GM19438 (cell line): ENCODE measurements around the gene AQP7.
"Not testable (repeated sequence)": the region's sequence is repeated elsewhere in the genome, so short reads cannot be mapped to it uniquely, and the experiment has no call there.

Source experiments
- ATAC-seq: cut with Tn5 transposase; IDR thresholded peaks from one replicate; pipeline ENCODE4 v1.9.1; 2021; ENCODE audit warnings: low read depth; ENCODE audit not compliant: unreplicated experiment

Gene AQP7

DNA sequence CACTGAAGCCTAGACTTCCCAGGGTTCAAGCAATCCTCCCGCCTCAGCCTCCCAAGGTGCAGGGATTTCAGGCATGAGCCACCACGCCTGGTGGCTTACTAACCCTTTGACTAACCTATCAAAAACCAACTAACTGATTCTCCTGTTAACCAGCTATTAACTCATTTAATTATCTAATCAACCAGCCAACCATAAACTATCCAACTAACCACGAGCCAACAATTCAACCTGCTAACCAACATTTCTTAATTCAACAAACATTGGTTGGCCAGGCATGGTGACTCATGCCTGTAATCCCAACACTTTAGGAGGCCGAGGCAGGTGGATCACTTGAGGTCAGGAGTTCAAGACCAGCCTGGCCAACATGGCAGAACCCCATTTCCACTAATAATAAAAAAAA, 3.3 kb downstream of the AQP7 start:
- ATAC-seq = not testable (repeated sequence)

DNA sequence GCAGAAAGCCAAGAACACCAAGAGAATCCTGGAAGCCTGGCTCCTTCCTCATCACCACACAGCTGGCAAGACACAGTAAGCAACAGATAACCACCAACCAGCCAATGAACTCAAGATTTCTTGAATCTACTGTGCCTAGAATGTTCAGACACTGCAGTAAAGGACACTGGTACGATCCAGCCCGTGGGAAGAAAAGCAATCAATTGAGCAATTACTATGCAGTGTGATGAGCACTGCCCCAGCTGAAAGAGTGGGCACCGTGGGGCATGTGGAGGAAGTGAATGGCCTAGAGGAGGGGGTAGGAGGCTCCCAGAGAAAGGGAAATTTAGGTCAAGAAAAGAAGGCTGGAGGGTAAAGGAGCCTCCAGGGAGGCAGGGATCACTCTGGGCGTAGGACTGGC, 4.6 kb downstream of the AQP7 start:
- not testable (repeated sequence) for ATAC-seq

DNA sequence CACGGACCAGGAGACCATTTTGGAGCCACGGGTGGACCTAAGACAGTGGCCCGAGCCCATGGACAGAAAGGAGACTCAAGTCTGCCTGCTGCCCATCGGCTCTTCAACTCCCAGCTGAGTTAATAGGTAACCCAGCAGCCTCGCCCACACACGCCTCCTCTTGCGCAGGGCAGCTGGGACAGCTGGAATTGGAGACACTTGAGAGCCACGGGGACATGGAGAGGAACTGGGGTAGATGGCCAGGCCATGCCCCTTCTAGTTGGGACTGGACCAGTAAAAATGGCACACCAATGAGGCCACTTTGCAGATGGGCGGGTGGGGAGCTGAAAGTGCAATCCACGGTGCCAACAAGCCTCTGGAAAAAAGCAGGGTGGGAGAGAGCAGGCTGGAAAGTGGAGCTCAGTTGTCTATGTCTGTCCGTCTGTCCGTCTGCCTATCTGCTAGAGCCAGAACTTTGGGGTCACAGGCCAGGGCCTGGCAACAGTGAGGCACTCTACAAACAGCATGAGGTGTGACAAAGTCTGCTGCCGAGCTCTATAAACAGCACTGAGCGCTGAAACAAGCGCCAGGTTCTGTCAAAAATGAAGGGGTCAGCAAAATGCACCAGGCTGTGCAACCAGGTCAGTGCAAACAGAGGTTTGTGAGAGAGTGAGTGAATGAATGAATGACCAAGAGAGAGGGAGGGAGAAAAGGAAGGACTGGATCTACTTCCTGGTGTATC, 7.0 kb downstream of the AQP7 start:
- ATAC-seq = not testable (repeated sequence)

DNA sequence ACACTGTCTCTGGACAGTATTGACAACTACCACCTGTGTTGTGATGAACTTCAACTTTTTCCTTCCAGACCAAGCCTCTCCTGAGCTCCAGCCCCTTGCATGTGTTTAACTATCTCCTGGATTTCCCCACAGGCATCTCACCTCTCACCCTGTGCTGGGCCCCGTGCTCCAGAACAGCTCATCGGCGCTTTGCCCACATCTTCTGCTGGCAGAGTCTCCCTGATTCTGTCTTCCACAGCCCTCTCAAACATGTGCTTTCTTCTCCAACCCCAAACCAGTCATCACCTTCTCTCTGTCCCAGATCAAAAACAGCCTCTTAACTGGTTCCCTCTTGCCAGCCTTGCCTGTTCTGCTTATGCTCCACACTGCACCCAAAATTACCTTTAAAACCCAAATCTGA, 8.4 kb downstream of the AQP7 start:
- ATAC-seq = not testable (repeated sequence)

DNA sequence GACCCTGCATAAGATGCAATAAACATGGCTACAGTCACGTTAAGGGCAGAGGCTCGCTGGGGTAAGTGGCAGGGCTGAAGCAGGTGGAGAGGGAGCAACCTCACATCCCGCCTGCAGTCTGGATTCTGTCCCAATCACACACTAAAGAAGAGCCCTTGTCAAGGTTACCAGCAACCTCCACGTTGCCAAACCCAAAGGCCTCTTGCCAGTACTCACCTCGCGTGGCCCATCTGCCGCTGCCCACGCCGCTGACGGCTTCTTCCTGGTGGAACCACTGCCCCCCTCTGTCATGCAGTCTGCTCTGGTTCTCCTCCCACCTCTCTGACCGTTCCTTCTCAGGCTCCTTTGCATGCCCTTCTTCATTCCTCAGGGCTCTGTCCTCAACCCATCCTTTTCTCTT, 8.8 kb downstream of the AQP7 start:
- ATAC-seq = no peak

DNA sequence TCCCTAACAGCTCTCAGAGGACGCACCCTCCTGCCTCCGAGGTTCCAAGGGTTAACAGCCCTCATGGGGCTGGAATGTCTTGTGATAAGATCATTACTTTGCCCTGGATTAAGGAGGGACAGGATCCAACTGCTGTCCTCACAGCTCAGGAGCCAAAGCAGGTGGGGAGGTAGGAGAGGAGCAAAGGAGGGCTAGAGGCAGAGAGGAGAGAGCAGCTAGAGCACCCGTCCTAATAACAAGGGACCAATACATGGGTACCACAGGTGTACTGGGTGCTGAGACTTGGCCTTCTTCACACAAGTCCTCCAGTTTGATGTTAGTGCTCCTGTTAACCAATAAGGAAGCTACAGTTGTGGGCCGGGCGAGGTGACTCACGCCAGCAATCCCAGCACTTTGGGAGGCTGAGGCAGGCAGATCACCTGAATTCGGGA, 9.8 kb downstream of the AQP7 start:
- ATAC-seq = not testable (repeated sequence)

DNA sequence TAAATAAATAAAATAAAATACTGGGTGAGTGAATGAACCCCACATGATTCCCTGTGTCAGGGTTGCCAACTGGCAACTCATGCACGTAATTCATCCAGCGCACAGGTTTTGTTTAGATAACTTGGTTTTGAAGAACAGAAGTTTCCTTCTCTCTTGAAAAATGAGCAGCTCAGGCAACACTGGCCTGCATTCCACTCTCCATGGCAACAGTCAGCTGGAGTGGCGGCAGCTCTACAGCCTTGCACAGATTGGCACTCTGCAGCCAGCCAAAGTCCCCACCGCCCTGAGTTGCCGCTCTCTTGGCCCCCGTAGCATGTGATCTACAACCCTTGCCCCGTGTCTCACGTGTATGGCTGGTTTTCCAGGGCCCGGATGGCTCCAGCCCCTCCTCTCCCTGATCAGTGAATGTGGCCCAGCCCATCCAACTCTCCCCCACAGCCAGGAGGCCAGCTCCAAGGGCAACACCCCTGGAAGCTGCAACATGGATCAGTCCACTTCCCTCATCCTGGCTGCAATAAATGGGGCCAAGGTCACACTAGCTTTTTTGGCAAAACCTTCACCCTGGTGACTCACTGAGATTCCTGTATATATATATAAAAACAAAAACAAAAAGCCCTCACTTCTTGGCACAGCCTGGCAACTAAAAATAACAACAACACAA, 11.1 kb downstream of the AQP7 start:
- ATAC-seq = not testable (repeated sequence)

DNA sequence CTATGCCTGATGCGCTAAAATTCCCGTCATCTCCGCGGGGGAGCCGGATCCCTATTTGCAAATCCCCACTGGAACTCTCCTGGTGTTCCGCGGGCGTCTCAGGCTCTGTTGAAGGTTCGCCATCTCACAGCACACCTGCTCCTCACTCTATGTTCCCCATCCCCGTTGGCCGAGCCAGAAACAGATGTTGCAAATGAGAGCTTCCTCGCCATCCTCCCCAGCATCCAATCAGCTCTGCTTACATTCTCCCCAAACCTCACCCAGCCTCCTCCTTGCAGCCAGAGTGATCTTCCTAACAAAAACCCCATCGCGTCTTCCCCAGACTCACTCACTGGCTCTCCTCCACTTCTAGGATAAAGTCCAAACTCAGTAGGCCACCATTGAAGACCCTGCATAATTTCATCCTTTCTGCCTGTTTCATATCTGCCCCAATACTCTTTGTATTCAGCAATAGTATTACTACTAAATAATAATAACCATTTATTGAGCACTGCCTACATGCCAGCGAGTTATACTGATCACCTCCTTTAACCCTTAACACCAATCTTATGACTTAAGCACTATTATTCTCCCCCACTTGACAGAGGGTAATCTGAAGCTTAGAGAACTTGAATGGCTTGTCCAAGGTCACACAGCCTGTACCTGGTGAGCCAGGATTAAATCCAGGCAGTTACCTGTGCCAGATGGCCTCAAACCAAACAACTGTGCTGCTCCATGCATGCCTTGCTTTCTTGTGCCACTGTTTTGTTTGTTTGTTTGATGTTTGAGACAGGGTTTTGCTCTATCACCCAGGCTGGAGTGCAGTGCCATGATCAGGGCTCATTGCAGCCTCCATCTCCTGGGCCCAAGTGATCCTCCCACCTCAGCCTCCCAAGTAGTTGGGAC, 14.0 kb downstream of the AQP7 start:
- no peak for ATAC-seq

DNA sequence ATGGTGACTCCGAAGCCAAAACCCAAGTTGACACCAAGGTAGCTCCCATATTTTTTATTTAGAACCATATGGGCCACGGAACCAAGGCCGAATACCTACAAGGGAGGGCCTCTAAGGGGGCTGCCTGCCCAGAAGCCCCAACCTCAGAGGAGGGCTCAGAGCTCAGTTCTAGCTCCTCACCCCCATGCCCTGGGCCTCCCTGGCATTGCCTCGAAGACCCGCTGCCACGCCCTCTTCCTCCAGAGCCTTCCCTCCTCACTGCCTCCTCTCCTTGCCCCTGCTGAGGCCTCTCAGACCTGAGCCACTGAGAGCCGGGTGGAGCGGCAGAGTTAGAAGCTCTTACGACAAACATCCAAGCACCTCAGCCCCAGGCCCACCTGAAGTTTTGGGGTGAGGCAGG, 15.4 kb downstream of the AQP7 start:
- ATAC-seq = not testable (repeated sequence)

DNA sequence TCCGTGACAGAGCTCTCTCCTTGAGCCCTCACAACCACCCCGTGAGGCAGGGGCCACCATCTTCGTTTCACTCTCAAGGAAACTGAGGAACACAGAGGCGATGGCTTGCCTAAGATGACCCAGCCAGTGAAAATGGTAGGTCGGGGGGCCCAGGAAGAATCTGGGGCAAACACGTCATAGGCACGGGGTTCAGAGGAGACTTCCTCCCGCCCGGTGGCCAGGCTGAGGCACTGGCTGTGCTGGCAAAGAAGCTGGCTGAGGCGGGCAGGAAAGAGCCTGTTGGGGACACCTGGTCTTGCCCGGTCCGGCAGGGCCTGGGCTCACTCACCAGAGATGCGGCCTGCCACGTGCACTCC, 15.7 kb downstream of the AQP7 start:
- ATAC-seq = not testable (repeated sequence)

DNA sequence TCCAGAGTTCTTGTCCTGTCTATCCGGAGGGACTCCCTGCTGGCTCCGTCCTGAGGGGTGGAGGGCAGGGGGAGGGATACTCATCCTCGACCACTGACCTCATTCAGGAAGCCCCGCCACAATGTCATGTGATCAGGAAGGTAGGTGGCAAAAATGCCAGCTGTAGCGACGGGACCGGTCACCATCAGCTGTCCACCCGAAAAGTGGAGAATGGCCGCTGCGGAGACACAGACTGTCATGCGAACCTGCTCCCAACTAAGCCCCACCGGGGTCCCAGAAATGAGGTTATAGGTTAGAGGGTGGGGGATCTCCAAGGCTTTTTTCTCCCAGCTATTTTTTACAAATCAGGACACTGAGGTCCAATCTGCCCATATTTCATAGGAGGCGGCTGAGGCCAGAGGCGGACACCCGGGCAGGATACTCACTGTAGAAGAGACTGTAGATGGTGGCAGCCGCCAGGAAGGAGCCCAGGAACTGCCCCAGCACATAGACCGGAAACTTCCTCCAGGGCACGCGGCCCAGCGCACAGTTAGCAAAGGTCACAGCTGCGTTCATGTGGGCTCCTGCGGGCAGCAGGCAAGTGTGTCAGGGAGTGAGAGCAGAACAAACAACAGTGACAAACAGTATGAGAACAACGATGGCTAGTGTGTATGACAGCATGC, 16.3 kb downstream of the AQP7 start:
- not testable (repeated sequence) for ATAC-seq

DNA sequence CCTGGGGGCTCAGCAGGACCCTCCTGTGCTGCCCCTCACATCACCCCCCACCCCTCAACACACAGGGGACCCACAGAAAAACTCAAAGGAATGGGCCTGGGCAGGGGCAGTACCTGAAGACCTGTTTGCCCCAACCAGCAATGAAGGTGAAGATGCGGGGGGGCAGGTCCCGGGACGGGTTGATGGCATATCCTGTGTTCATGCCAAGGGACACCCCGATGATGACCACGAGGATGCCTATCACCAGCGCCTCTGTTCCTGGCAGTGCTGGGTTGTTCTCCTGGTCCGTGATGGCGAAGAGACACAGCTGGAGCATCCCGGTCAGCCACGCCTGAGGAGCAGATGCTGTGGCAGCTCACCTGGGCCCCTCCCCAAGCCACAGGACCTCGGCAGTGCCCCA, 16.8 kb downstream of the AQP7 start:
- not testable (repeated sequence) for ATAC-seq

DNA sequence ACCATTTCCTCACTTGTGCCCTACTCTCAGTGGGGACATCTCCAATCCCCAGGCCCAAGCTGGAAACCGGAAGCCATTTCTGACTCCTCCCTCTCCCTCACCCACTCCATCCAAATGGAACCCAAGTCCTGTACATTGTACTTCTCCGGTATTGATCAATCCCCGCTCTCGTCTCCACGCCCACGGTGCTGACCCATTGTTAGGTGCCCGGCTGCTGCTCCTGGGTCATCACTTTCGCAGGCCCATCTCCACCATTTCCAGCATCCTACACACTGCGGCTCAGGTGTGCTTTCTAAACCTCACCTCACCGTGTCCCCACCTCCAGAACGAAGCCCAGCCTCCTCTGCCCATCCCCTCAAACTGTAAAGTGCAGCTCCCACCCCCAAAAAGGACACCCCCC, 19.0 kb downstream of the AQP7 start:
- not testable (repeated sequence) for ATAC-seq

DNA sequence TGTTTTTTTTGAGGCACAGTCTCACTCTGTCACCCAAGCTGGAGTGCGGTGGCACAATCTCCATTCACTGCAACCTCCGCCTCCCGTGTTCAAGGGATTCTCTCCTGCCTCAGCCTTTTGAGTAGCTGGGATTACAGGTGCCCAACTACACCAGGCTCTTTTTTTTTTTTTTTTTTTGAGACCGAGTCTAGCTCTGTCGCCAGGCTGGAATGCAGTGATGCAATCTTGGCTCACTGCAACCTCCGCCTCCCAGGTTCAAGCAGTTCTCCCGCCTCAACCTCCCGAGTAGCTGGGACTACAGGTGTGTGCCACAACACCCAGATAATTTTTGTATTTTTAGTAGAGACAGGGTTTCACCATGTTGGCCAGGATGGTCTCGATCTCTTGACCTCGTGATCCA, 20.0 kb downstream of the AQP7 start:
- not testable (repeated sequence) for ATAC-seq

DNA sequence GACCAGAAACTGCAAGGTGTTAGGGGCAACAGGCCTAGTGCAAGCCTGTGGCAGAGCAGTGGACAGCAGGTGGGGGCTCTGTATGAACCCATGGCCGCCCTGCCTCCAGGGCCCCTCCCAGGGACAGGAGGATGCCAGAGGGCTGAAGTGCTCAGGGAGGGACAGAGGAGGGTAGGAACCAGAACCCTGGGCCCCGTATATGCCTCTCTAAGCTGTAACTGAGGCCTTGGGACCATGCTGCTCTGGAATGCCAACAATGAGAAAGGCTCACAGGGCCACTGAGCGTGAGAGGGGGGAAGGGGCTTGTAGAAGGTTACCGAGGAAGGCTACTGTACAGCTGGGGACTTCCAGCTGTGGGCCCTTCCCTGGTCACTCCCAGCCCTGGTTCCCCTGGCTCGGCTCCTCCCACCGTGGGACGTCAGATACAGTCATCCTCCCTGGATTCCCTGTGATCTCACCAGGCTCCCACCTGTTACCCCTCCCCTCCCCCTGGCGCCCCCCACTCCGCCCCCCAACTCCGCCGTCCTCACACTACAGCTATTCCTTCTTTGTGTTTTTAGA, 21.1 kb downstream of the AQP7 start:
- ATAC-seq = no peak

DNA sequence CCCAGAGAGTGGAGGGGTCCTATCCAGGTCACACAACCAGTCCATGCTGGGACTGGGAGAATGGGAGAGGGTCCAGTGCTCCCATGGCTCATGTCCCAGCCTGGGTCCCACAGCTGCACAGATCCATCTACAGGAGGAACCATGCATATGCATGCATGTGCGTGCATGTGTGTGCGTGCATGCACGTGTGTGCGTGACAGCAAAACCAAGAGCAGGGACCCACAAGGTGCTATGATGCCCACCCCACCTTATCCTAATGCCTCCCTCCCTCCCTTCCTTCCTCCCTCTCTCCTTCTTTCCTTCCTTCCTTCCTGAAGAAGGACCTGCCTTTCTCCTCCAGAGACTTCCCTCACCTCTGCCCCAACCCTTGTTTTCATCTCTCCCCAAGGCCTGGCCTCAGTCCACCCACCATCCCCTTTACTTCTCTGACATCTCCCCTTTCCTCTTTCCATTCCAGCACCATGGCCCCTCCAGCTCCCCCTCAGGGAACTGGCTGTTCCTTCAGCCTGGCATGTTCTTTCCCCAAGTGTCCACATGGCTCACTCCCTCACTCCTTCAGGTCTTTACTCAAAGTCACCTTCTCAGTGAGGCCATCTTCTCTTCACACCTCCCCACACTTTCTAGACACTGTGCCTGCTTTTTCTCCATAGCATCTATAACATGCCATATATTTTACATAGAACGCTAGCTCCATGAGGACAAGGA, 21.8 kb downstream of the AQP7 start:
- ATAC-seq = no peak

DNA sequence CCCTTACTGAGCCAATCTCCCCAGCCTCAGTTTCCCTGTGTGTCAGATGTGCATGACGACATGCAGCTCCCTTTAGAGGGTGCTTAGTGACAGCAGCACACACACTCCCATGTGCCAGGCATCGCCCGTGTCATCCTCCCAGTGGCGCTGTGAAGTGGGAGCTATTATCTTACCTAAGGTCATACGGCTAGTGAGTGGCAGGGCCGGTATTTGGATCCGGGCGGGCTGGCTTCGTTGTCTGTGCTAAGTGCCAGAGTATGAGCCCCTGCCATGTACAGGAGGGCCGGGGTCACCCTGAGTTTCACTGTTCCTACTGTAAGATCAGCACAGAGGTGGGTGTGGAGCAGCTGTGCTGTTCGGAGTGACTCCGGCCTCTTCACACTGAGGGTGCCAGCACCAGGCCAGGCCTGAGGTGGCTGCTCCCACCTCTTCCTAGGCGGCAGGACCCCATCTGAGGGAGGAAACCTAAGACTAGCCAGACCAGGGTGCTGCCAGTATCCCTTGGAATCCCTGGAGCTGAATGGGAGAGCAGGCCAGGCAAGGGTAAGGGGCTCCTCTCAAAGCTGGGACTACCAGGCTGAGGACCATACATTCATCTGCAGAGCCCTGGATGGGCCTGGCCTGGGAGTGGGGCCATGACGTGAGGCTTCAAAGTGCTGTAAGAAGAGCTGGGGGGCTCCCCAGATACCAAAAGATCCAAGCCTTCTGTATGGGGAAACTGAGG, 22.5 kb downstream of the AQP7 start:
- ATAC-seq = no peak

DNA sequence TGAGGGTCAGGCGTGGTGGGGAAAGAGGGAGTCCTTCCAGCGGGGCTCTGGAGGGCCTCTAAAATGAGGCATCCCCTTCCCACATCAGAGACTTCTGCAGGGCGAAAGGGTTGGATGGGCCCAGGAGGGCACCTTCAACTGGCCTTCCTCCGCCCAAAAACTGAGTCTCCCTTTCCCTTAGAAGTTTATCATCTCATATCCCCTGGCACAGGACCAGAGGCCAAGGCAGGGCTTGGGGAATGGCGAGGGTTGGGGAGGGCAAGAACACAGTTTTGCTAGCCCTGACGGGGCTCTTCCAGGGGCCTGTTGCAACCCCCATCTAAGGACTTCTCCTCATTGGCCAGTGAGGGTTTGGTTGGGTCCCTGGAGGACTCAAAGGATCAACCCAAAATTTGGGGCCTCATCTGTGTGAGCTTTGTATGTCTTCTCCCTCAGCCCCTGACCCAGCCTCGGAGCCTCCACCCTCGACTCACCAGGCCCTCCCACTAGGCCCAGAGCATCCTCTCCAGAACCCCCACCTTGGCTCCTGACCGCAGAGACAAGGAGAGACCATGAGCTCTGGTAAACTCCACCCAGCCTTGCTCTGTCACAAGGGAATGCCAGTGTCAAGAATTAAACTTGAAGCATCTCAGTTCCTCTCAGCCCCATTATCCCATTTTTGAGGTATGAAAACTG, 24.1 kb downstream of the AQP7 start:
- ATAC-seq = no peak
